Measurements from ENCODE around the gene POMGNT1. TPM values are rescaled to one million over a fixed set of nuclear protein-coding genes. Genes with fewer than 3 reads are reported as not detected.

Gene POMGNT1
- polyA plus RNA-seq, 3 donors, result 10.3 to 16.7 (median 12.2) TPM

DNA sequence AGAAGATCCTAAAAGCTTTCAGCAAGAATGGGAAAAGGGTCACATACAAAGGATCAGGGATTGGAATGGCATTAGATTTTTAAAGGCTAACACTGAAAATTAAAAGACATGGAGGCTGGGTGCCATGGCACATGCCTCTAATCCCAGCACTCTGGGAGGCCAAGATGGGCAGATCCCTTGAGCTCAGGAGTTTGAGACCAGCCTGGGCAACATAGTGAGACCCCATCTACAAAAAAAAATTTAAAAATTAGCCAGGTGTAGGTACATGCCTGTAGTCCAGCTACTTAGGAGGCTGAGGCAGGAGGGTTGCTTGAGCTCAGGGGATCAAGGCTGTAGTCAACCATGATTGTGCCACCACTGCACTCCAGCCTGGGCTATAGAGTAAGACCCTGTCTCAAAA is 17.3 kb upstream of the POMGNT1 start:
- intact Hi-C loops (cut with micrococcal nuclease), result no loop called here
- H3K27ac Mint-ChIP-seq, result no peak overlapping the region
- H3K36me3 ChIP-seq (replicated peaks in 1 of 2; ENCODE audit: control insufficient read depth in 1 of 2, insufficient read depth in 2 of 2, low read length in 2 of 2), result no peaks in the 10 kb centered on the region

DNA sequence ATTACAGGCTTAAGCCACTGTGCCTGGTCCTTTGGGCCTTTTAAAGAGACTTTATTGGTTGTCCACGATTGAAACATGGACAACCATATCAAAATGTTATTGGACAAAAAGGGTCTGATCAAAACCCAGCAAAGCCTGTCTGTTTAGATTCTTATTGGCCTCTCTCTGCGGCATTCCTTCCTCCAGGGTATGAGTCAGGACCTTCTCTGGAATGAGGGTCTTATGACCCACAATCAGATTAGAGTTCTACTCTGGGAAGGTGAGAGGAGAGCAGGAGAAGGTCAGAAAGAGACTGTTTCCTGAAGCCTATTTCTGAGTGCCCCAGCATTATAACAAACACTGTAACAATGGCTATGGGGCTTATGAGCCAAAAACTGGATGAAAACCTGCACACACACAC is 12.8 kb upstream of the POMGNT1 start:
- intact Hi-C loops (cut with micrococcal nuclease), result no loop called here
- DNase-seq, result no peak
- no CpG with 5 or more reads among the region's 2 CpGs for WGBS (ENCODE audit: insufficient coverage)
- Histone ChIP-seq H3K9me3 (replicated peaks in 1 of 2; ENCODE audit: control insufficient read depth in 1 of 2, insufficient read depth in 1 of 2, low read length in 2 of 2) (no peaks in the 10 kb centered on the region), H4K20me1 (ENCODE audit: insufficient read depth, low read length) (no peaks in the 10 kb centered on the region), H3K27ac (ENCODE audit: low read depth in 1 of 2, low read length in 2 of 2) (no peak overlapping the region), H2AFZ (ENCODE audit: insufficient read depth, low read depth, low read length, poor library complexity, severe bottlenecking) (no peak overlapping the region), H3K79me2 (ENCODE audit: insufficient read depth, low read length) (no peaks in the 10 kb centered on the region), H3K4me3 (replicated peaks in 1 of 3; ENCODE audit: low read depth in 2 of 3, low read length in 3 of 3) (no peak overlapping the region), H3K27me3 (ENCODE audit: control insufficient read depth in 2 of 2, insufficient read depth in 2 of 2, low read length in 2 of 2) (no peaks in the 10 kb centered on the region), H3K36me3 (replicated peaks in 1 of 2; ENCODE audit: control insufficient read depth in 1 of 2, insufficient read depth in 2 of 2, low read length in 2 of 2) (no peaks in the 10 kb centered on the region), H3K9ac (ENCODE audit: insufficient read depth, low read length, poor library complexity, severe bottlenecking) (no peak overlapping the region), H3K4me2 (replicated peaks; ENCODE audit: extremely low read depth, low read length, poor library complexity, severe bottlenecking) (no peak overlapping the region), H3K4me1 (ENCODE audit: control insufficient read depth in 1 of 2, insufficient read depth in 2 of 2, low read length in 2 of 2) (no peaks in the 10 kb centered on the region)
- Mint-ChIP-seq H3K36me3 (no peaks in the 10 kb centered on the region), H3K9me3 (no peaks in the 10 kb centered on the region), H3K27me3 (ENCODE audit: low read depth in 3 of 3) (peaks cover 0 to 3% (median 0%) of the 10 kb centered on the region in 3 donors), H3K4me3 (no peak overlapping the region), H3K4me1 (peaks cover 3% of the 10 kb centered on the region), H3K27ac (no peak overlapping the region)
- TF ChIP-seq, protein P1, sequence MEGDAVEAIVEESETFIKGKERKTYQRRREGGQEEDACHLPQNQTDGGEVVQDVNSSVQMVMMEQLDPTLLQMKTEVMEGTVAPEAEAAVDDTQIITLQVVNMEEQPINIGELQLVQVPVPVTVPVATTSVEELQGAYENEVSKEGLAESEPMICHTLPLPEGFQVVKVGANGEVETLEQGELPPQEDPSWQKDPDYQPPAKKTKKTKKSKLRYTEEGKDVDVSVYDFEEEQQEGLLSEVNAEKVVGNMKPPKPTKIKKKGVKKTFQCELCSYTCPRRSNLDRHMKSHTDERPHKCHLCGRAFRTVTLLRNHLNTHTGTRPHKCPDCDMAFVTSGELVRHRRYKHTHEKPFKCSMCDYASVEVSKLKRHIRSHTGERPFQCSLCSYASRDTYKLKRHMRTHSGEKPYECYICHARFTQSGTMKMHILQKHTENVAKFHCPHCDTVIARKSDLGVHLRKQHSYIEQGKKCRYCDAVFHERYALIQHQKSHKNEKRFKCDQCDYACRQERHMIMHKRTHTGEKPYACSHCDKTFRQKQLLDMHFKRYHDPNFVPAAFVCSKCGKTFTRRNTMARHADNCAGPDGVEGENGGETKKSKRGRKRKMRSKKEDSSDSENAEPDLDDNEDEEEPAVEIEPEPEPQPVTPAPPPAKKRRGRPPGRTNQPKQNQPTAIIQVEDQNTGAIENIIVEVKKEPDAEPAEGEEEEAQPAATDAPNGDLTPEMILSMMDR (IDR thresholded peaks at IDR 0.05), result no peak

More for the DNA sequence above, 17.3 kb upstream of the POMGNT1 start:
- peaks cover 0 to 1% (median 0%) of the 10 kb centered on the region in 7 donors for H3K9me3 Mint-ChIP-seq
- H3K4me1 ChIP-seq (ENCODE audit: control insufficient read depth in 1 of 2, insufficient read depth in 2 of 2, low read length in 2 of 2), result no peaks in the 10 kb centered on the region
- no peak overlapping the region for H3K4me3 Mint-ChIP-seq
- no peak overlapping the region for H3K27ac ChIP-seq (ENCODE audit: low read depth in 1 of 2, low read length in 2 of 2)
- peaks cover 1 to 4% (median 3%) of the 10 kb centered on the region in 3 donors for H3K27me3 Mint-ChIP-seq (ENCODE audit: low read depth in 3 of 3)
- no peaks in the 10 kb centered on the region for H3K9me3 ChIP-seq (replicated peaks in 1 of 2; ENCODE audit: control insufficient read depth in 1 of 2, insufficient read depth in 1 of 2, low read length in 2 of 2)
- H2AFZ ChIP-seq (ENCODE audit: insufficient read depth, low read depth, low read length, poor library complexity, severe bottlenecking), result no peak overlapping the region
- no peaks in the 10 kb centered on the region for H4K20me1 ChIP-seq (ENCODE audit: insufficient read depth, low read length)
- H3K27me3 ChIP-seq (ENCODE audit: control insufficient read depth in 2 of 2, insufficient read depth in 2 of 2, low read length in 2 of 2), result no peaks in the 10 kb centered on the region
- DNase-seq, result no peak
- no peaks in the 10 kb centered on the region for H3K4me1 Mint-ChIP-seq
- no peaks in the 10 kb centered on the region for H3K79me2 ChIP-seq (ENCODE audit: insufficient read depth, low read length)
- H3K4me2 ChIP-seq (replicated peaks; ENCODE audit: extremely low read depth, low read length, poor library complexity, severe bottlenecking), result no peak overlapping the region
- no peak overlapping the region for H3K4me3 ChIP-seq (replicated peaks in 1 of 3; ENCODE audit: low read depth in 2 of 3, low read length in 3 of 3)
- no peaks in the 10 kb centered on the region for H3K36me3 Mint-ChIP-seq
- TF ChIP-seq, protein P1 (IDR thresholded peaks at IDR 0.05), result no peak
- H3K9ac ChIP-seq (ENCODE audit: insufficient read depth, low read length, poor library complexity, severe bottlenecking), result no peak overlapping the region
